ENCODE data around the gene ALK.

Gene ALK

DNA sequence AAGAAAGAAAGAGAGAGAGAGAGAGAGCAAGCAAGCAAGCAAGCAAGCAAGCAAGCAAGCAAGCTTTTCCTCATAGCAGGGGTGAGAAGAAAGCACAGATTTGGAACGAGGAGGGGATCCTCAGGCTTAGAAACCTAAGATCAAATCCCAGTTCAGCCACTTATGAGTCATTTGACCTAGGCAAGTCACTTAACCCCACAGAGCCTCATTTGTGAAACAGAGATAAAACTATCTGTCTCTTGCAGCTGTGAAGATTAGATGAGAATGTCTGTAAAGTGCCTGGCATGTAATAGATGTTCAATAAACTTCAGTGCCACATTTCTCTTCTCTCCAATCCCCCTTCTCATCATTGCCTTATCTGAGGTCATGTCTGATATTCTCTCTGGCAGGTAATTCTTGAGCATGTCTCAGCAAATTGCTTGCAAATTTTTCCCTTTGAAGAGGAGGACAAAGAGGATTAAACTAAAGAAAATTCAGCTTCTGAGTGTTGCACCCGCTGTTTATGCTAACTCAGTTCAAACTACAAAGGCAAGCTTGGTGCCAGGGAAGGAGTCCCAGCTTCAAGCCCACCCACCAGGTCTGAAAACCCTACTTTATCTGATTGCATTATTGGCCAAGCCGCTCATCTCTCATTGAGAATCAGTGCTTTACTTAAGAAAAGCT lies 20.3 kb downstream of the ALK start:
- no peak for DNase-seq

DNA sequence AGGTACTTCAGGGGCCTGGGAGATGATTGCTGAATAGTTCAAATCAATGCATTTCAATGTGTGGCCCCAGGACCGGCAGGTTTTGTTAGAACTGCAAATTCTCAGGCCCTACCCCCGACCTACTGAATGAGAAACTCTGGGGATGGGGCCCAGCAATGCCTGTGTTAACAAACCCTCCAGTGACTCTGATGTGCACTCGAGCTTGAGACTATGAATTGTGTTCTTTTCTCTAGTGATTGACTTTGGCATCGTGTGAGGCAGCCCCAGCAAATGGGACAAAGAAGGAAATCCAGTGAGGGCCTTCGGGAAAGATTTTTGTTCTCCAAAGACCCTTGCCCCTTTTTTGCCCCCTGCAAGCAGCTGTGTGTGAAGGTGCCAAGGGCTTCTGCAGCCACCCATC lies 22.4 kb downstream of the ALK start:
- DNase-seq: no peak

DNA sequence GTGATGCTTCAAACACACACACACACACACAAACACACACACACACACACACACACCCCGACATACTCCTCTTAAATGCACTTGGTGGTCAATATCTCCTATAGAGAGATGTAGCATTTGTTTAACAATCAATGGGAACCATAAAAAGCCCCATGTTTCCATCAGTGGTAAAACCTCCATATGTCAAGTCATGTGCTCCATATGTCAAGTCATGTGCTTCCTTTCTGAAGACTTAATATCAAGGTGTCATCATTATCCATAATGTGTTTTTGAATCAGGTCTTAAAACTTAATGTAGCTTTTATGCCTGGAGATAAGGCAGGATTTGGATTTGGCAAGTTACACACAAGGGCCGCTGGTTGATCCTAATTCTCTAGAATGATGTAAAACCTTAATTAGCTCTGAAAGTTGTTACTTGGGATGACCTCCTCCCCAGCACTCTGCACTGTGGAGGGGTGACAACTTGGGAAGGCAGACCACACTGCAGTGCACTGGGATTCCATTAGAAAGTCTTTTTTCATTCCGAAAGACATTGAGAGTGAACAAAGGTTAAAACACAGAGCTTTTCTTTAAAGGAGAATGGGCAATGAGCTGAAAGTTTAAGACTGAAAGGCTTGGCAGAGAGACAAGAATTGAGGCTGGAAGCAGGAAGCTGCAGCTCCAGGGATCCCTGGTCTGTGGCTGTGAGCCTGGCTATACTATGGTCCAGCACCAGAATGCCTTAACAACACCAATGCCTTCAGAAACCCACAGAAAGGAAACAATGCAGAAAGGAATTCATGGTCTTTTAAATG lies 26.4 kb downstream of the ALK start:
- DNase-seq: no peak

DNA sequence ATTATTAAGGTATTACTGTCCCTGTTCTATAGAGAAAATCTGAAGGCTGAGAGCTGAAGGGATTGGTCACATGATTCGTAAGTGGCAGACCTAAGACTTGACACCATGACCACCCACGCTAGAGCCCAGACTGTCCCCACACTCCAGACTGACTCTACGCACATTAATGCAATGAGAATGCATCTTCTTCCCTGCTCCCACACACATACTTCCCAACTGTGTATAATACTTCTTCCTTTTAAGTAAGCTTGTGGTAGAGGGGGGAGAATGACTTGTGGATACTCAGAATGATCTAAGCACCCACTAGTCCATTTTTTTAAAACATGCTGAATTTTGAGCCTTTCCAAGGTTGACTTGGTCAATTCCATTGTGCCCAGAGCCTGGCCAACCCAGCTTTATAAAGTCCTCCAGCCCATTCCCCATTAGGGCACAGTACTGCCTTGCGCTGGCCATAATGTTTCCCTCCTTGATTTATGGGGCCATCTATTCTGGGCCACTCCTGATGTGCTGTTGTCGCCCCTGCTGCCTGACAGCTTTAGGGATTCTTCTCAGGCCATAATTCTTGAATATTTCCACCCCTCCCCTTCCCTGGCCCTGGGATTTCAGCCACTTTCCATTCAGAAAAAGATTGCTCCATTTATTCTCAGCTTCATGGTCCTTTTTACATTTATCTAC lies 28.7 kb downstream of the ALK start:
- no peak for DNase-seq

DNA sequence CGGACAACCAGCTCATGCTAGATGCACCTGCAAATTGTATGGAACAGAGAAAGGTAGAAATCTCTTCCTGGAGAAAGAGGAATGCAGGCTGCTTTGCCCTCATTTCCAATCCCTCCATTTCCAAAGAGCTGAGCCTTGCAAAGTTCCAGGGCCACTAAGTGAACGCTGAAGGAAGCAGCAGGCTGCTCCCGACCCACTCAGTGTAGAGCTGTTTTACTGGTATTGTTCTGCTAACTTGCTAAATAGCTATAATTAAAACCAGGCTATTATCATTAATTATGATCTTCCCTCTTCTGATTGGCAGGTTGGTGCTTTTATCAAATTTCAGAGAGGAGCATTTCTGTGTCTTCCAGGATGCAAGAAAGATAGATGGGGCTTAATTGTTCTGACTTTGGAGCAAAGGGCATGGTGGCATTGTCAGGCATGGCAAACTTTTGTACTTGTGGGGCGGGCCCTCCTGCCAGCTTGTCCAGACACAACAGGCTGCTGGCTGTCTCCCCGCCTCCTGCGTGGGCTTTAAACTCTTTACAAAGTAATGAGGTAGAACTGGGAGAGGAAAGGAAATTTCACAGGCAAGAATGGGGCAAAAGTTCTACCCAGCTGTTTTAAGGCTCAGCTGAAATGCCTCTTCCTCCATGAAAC lies 40.2 kb downstream of the ALK start:
- no peak for DNase-seq

DNA sequence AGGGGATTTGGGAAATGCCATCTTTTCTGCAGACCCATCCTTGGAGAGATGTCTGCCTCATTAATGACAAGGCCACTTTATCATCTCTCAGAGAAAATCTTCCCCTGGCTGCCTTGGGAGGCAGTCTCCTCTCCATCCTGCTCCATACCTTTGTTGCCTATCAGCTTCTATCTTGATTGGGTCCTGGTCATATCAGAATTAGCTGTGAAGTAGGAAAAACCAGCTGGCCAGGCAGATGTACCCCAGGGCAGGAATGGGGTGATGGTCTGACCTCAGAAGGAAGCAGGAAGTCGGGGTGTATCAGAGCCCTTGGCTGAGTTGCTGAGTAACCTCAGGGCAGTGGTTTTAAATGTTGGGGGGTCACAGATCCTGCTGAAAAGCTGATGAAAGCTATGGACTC lies 41.3 kb downstream of the ALK start:
- no peak for DNase-seq

DNA sequence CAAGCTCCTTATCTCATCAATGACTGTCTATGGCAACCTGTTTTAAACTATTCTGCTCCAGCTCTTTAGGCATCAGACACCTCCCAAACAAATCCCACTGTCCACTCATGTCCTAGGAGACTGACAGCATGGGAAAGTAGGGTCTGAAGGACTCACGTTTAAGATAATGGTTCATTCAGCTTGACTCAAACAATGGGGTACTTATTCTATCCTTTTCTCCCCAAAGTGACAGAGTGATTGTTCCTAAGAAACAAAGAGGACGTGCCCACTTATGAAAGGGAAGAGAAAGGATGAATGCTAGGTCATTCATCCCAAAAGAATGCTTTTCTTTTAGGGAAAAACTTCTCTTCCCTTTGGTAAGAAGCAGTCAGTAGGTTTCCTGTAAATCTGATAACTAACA lies 41.9 kb downstream of the ALK start:
- DNase-seq: no peak

DNA sequence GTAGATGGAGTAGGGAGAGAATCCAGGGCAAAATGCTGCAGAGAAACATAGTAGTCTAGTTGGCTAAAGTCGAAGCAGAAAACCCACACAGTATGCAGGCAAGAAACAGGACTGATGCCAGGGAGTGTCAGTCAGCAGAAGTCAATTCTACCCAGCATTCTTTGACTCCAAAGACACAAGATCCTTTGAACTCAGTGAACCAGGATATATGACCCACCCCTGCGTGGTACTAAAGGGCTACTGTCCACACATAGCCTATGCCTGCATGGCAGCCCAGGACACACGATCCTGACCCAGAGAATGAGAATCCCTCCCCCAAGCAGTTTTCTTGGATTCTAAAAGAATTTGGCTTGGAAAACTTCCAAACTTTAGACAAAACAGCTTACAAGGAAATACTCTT lies 42.5 kb downstream of the ALK start:
- no peak for DNase-seq

DNA sequence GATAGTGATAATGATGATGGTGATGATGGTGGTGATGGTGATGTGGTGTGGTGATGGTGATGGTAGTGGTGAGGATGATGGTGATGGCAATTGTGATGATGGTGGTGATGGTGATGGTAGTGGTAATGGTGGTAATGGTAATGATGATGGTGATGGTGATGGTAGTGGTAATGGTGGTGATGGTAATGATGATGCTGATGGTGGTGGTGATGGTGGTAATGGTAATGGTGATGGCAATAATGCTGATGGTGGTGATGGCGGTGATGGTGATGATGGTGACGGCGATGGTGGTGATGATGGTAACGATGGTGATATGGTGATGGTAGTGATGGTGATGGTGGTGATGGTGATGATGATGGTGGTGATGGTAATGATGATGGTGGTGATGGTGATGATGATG lies 45.0 kb downstream of the ALK start:
- DNase-seq: no peak

DNA sequence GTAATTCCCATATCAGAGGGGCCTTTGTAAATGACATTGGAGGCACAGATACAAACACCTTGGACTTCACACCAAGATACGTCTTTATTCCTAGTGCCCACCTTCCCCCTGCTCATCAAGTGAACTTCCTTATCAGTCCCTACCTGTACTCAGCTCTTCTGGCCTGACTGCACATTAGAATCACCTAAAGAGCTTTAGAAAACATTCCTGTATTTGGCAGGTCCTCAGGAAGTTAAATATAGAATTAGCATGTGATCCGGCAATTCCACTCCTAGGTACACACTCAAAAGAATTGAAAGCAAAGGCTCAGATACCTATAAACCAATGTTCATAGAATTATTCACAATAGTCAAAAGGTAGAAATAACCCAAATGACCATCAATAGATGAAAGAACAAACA lies 46.6 kb downstream of the ALK start:
- no peak for DNase-seq

DNA sequence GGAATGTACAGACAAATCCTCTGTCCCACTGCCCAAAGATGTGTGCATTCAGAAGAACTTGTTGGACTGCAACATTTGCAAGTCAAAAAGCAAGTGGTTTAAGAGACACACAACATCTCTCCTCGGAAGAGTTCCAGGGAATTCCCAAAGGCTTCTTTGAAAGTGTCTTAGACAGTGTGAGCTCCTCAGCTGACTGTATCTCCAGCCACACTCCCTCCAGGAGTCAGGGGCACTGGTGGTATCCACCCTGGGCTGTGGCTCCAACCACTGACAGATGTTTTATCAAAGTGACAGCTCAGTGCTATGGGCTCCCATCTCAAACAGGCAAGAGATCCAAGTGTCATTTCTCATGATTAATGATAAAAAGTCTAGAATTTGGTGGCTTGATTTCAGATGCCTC lies 48.5 kb downstream of the ALK start:
- no peak for DNase-seq

DNA sequence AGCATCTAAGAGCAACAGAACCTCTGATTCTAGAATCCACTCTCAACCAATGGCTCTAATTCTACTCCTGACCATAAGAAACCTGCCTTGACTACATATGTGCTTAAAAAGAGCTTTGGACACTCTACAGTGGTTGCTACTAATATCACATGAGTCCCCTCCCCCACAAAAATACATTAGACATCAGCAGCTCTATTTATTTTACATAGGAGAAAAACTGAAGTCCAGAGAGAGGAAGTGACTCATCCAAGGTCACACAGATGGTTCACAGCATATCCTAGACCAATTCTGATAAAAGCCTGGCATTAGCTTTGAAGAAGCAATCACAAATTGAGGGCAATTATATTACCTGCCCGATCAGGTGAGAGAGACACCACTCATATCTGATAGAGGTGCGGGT lies 49.8 kb downstream of the ALK start:
- no peak for DNase-seq

DNA sequence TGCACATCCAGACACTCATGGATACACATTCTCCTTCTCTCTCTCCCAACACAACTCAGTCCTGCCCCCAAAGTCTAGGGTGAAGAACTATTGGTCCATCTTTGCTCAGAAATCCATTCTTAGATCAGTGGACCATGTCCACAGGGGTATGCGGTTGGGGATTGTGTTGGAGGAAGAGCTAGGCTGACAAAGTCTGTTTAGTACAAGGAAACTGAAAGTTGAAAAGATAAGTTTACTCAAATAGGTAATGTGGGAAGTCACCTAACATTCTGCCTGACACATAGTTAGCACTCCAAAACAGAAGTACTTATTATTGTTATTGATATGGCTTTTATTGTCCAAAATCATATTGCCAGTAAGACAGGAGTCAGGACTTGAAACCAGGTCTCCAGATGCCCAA lies 55.9 kb downstream of the ALK start:
- no peak for DNase-seq

DNA sequence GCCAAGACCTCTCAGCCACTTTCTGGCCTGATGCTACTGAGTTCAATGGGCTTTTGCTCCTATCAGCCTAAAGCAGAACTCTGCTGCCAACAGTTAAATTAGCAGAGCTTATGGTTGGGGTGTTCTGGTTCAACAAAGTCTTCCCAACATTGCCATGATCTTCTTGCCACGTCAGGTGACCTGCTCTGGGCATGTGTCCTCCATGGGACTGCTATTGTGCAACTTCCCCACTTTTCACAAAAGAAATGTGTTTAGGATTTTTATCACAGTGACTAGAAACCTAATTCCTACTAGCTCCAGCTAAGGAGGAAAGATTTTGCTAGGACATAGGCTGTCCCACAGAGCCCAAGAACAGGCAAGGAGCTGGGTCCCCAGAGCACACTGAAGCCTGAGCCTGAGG lies 56.4 kb downstream of the ALK start:
- DNase-seq: no peak

DNA sequence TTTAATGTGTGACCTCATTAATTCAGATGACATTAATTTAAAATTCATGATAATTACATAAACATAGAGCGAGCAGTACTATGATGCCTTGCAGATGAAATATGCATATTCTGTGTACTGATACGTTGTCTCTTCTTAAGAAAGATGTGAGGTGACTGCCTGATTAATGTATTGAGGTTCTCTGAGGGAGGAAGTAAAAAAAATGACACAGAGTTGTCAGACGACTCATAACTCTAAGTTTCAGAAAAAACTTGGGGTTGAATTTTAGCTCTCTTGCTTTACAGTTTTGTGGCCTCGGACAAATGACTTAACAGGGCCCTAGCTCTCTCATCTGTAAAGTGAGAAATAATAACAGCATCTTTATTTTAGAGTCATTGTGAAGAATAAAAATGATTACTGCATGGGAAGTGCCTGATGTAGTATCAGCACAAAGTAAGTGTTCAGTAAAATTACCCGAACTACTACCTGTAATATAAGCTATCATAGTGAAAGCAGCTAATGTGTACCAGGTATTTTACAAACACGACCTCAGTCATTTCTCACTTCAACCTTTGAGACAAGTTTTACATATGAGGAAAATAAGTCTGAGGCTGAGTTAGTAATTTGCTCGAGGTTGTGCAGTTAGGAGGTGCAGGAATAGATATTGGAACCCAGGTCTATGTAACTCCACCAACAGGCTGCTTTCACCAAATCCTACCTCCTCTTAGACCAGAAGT lies 65.3 kb downstream of the ALK start:
- DNase-seq: no peak

DNA sequence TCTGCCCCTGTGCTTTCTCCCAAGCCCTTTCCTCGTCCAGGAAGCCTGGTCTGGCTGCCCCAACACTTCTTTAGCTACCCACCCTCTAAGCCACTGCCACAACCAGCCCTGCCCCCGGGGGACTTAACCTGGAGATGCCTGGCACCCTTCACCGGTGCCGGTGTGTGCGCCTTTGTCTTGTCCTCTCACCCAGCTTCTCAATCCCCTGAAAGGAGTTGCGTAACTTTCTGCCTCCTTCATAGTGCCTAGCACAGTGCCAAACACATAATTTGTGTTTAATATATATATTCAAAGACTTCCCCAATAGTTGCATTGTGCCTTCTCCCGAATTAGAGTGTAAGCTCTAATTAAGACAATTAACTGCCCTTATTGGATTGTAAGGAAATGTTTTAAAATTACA lies 70.6 kb downstream of the ALK start:
- DNase-seq: no peak

DNA sequence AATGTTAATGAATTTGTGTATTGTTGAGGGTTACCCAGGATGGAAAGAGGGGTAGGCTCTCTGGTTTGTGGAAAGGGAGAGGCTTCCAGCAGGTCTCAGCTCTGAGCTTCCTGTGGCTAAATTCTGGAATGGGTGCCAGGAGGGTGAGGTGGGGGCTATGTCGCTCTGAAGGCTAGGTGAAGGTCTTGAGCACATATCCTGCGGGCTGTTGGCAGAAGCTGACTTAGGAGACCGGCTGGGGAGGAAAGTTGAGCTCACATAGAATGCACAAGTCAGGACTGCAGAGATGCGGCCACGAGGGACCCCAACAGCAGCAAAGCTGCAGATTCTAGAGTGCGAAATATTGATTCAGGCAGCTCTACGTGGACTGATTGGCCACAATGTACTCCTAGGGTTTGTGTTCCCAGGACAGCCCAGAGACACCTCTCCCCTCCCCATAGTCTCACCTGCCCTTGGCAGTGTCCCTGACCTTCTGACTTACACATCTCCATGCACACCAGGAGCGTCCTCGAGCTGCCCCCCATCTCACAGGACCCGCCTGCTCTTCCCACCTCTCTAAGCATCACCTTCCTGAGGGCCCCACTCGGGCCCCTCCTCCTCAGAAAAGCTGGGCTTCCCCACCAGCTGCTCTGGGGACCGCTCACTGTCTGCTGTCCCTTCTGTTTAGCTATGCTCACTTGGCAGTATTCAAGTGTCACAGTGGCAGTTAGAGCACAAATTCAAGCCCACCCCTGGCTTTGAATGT lies 72.6 kb downstream of the ALK start:
- no peak for DNase-seq

DNA sequence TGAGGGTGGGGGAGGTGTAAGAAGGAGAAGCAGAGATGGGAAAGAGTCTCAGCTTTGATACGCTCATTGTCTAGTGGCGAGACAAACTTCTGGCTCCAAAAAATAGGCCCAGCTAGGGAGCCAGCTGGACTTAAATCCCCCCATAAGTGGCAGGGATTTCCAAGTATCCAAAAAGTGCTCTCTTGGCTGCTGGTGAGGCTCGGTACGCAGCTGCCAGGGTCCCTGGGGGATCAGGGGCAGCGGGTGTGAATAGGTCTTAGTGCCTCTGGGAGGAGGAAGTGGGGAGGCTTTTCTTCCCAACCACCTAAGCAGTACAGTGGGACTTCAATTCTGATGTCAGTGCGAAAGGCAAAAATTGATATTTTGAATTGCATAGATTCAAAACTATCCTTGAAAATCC lies 73.5 kb downstream of the ALK start:
- DNase-seq: no peak

DNA sequence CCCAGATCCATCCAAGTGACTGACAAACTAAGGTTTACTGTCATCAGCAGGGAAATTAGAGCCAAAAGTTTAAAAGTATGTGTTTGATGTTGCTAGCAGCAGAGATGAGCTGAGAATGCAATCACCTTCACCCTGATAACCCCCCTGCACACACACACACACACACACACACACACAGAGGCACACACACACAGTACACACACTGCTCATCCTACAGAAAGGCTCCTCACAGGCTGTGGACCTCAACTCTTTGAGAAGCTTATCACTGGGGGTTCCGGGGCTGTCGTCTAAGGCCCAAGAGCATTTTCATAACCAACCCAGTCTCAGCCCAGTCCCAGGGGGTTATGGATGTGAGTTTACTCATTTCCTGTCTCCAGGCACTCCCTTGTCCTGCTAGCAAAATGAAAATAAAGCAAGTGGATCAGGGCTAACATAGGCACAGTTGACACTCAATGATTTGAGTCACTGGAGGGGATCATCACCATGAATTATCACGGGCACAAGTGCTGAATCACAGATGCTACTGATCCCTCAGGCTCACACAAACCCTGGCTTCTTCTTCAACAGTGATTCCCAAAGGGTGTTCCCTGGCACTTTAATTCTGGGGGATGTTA lies 76.6 kb downstream of the ALK start:
- no peak for DNase-seq

DNA sequence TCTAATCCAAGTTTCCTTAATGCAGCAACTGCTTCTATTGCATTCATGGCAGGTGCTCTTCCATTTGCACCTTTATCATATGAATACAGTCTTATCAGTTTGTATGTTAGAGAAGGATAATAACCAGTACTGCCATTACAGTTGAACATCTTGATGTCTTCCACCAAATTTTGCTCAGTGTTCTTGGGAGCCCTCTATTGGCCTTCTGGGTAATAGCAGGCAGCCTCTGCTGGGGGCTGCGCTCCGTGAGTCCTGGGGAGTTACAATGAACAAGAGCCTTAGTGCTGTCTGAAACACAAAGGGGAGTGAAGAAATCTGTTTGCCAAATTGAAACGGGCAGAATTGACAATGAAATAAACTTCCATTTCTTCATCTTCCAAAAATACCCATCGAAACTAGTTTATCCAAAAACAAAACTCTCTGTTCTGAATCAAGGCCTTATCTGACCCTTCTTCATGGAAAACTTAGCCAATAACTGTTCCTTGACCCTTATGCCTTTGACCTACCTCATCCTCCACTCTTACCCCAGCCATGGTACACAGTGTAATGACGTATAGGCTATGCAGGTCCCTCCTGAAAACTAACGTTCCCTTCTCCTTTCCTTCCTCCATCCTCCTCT lies 79.9 kb downstream of the ALK start:
- DNase-seq: peak; percentile 2

DNA sequence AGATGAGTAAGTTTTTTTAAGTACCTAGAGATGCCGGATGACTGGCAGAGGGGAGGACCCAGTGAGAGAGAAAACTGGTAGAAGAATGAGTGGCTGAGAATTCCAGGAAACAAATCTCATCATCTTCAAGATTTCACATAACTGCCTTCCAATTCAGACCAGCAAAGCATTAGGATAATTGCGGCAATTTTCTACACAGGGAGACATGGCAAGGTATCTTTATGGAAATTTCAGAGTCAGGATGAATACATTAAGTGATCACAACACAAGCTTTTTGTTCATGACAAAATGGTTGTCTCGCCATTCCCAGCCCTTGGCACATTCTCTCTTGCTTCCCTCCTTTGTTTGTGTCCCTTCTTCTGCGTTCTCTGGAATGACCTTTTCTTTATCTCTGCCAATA lies 82.1 kb downstream of the ALK start:
- no peak for DNase-seq

All from central memory CD4-positive, alpha-beta T cell (primary cell).